ENCODE data around the gene HDAC4.

The HDAC4 gene

GRCh38 chr2:239260546-239261327, 140.1 kb downstream of the HDAC4 start:
- Mint-ChIP-seq H3K4me1 (peaks cover 86% of the 10 kb centered on the region), H3K27me3 (peaks cover 2% of the 10 kb centered on the region), H3K36me3 (ENCODE audit: low read depth) (peaks cover 5% of the 10 kb centered on the region), H3K27ac (no peak overlapping the region), H3K4me3 (no peak overlapping the region), H3K9me3 (peaks cover 8% of the 10 kb centered on the region)
- no peak for DNase-seq
- ATAC-seq, result no peak

- Mint-ChIP-seq H3K27me3 (peaks cover 2% of the 10 kb centered on the region), H3K4me1 (peaks cover 85% of the 10 kb centered on the region), H3K9me3 (peaks cover 8% of the 10 kb centered on the region), H3K4me3 (peak overlapping the region; percentile 64), H3K36me3 (ENCODE audit: low read depth) (peaks cover 5% of the 10 kb centered on the region), H3K27ac (peak overlapping the region; percentile 84)
- DNase-seq, result no peak
- ATAC-seq, result peak; percentile 53
Observed at GRCh38 chr2:239259603-239260298, 141.1 kb downstream of the HDAC4 start.

- peaks cover 5% of the 10 kb centered on the region for H3K36me3 Mint-ChIP-seq (ENCODE audit: low read depth)
- no peak for DNase-seq
- H3K4me3 Mint-ChIP-seq, result peak overlapping the region; percentile 64
- peaks cover 85% of the 10 kb centered on the region for H3K4me1 Mint-ChIP-seq
- peak overlapping the region; percentile 84 for H3K27ac Mint-ChIP-seq
- peaks cover 2% of the 10 kb centered on the region for H3K27me3 Mint-ChIP-seq
- no peak for ATAC-seq
- peaks cover 8% of the 10 kb centered on the region for H3K9me3 Mint-ChIP-seq
Observed at GRCh38 chr2:239259173-239259572, 141.6 kb downstream of the HDAC4 start.

- H3K9me3 Mint-ChIP-seq, result peaks cover 8% of the 10 kb centered on the region
- peaks cover under 1% of the 10 kb centered on the region for H3K27me3 Mint-ChIP-seq
- peak overlapping the region; percentile 78 for H3K27ac Mint-ChIP-seq
- DNase-seq (no peak), ATAC-seq (peak; percentile 50)
- H3K4me3 Mint-ChIP-seq, result peak overlapping the region; percentile 25
- H3K4me1 Mint-ChIP-seq, result peaks cover 85% of the 10 kb centered on the region
- peaks cover 5% of the 10 kb centered on the region for H3K36me3 Mint-ChIP-seq (ENCODE audit: low read depth)
Observed at GRCh38 chr2:239258248-239258647, 142.6 kb downstream of the HDAC4 start.

GRCh38 chr2:239257511-239257937, 143.3 kb downstream of the HDAC4 start:
- Mint-ChIP-seq H3K4me3 (peak overlapping the region; percentile 27), H3K27ac (peak overlapping the region; percentile 78), H3K4me1 (peaks cover 90% of the 10 kb centered on the region), H3K36me3 (ENCODE audit: low read depth) (peaks cover 9% of the 10 kb centered on the region), H3K9me3 (peaks cover 8% of the 10 kb centered on the region), H3K27me3 (peaks cover 2% of the 10 kb centered on the region)
- ATAC-seq (peak; percentile 73), DNase-seq (no peak)

GRCh38 chr2:239256350-239256743, 144.5 kb downstream of the HDAC4 start:
- H3K4me1 Mint-ChIP-seq, result peaks cover 96% of the 10 kb centered on the region
- ATAC-seq (no peak), DNase-seq (no peak)
- peaks cover 9% of the 10 kb centered on the region for H3K36me3 Mint-ChIP-seq (ENCODE audit: low read depth)
- peaks cover 2% of the 10 kb centered on the region for H3K27me3 Mint-ChIP-seq
- no peak overlapping the region for H3K27ac Mint-ChIP-seq
- H3K4me3 Mint-ChIP-seq, result no peak overlapping the region
- H3K9me3 Mint-ChIP-seq, result peaks cover 8% of the 10 kb centered on the region

- Mint-ChIP-seq H3K36me3 (ENCODE audit: low read depth) (peaks cover 8% of the 10 kb centered on the region), H3K27me3 (peaks cover 2% of the 10 kb centered on the region), H3K4me3 (no peak overlapping the region), H3K27ac (no peak overlapping the region), H3K9me3 (peaks cover 8% of the 10 kb centered on the region), H3K4me1 (peaks cover 94% of the 10 kb centered on the region)
- DNase-seq, result no peak
- ATAC-seq, result no peak
Observed at GRCh38 chr2:239255628-239256349, 145.0 kb downstream of the HDAC4 start.

- Mint-ChIP-seq H3K27ac (no peak overlapping the region), H3K9me3 (peaks cover 8% of the 10 kb centered on the region)
- no peak for DNase-seq
Observed at GRCh38 chr2:239255218-239255617, 145.6 kb downstream of the HDAC4 start.

GRCh38 chr2:239253701-239254436, 147.0 kb downstream of the HDAC4 start:
- Mint-ChIP-seq H3K4me3 (no peak overlapping the region), H3K27me3 (peaks cover 2% of the 10 kb centered on the region), H3K9me3 (peaks cover 8% of the 10 kb centered on the region), H3K36me3 (ENCODE audit: low read depth) (peaks cover 8% of the 10 kb centered on the region), H3K4me1 (peaks cover 75% of the 10 kb centered on the region), H3K27ac (no peak overlapping the region)
- ATAC-seq (no peak), DNase-seq (no peak)

More at GRCh38 chr2:239255218-239255617, 145.6 kb downstream of the HDAC4 start:
- Mint-ChIP-seq H3K36me3 (ENCODE audit: low read depth) (peaks cover 8% of the 10 kb centered on the region), H3K4me3 (no peak overlapping the region), H3K4me1 (peaks cover 88% of the 10 kb centered on the region), H3K27me3 (peaks cover 2% of the 10 kb centered on the region)
- no peak for ATAC-seq

GRCh38 chr2:239253264-239253663, 147.6 kb downstream of the HDAC4 start:
- Mint-ChIP-seq H3K4me1 (peaks cover 74% of the 10 kb centered on the region), H3K36me3 (ENCODE audit: low read depth) (peaks cover 8% of the 10 kb centered on the region), H3K27ac (peak overlapping the region; percentile 55), H3K27me3 (peaks cover 2% of the 10 kb centered on the region), H3K9me3 (peaks cover 8% of the 10 kb centered on the region), H3K4me3 (peak overlapping the region; percentile 69)
- DNase-seq (no peak), ATAC-seq (no peak)

- DNase-seq (no peak), ATAC-seq (no peak)
- peaks cover 8% of the 10 kb centered on the region for H3K36me3 Mint-ChIP-seq (ENCODE audit: low read depth)
- peak overlapping the region; percentile 69 for H3K4me3 Mint-ChIP-seq
- peaks cover 5% of the 10 kb centered on the region for H3K9me3 Mint-ChIP-seq
- peaks cover 72% of the 10 kb centered on the region for H3K4me1 Mint-ChIP-seq
- peaks cover 2% of the 10 kb centered on the region for H3K27me3 Mint-ChIP-seq
- peak overlapping the region; percentile 55 for H3K27ac Mint-ChIP-seq
Observed at GRCh38 chr2:239252801-239253200, 148.0 kb downstream of the HDAC4 start.

GRCh38 chr2:239252393-239252792, 148.4 kb downstream of the HDAC4 start:
- Mint-ChIP-seq H3K4me3 (peak overlapping the region; percentile 69), H3K9me3 (peaks cover 1% of the 10 kb centered on the region), H3K4me1 (peaks cover 72% of the 10 kb centered on the region), H3K27ac (no peak overlapping the region), H3K27me3 (peaks cover 2% of the 10 kb centered on the region), H3K36me3 (ENCODE audit: low read depth) (peaks cover 5% of the 10 kb centered on the region)
- DNase-seq, result no peak
- ATAC-seq, result no peak

GRCh38 chr2:239251971-239252370, 148.8 kb downstream of the HDAC4 start:
- peaks cover 4% of the 10 kb centered on the region for H3K36me3 Mint-ChIP-seq (ENCODE audit: low read depth)
- H3K4me1 Mint-ChIP-seq, result peaks cover 72% of the 10 kb centered on the region
- peaks cover 2% of the 10 kb centered on the region for H3K27me3 Mint-ChIP-seq
- no peaks in the 10 kb centered on the region for H3K9me3 Mint-ChIP-seq
- H3K27ac Mint-ChIP-seq, result no peak overlapping the region
- DNase-seq, result no peak
- no peak for ATAC-seq
- no peak overlapping the region for H3K4me3 Mint-ChIP-seq

Data from activated naive CD8-positive, alpha-beta T cell treated with anti-CD3 and anti-CD28 coated beads, Interleukin-2, amount 50 U/mL, for 24 hours (primary cell).